Activated T-helper 1 cell treated with Interleukin-2 at 50 U/mL for 16 hours (primary cell): ENCODE data around the gene TP53BP1.

Source experiments
- DNase-seq: peaks from one replicate; pipeline ENCODE4 v3.0.0-alpha.2; 2020; ENCODE audit warnings: low read depth

TP53BP1 gene

DNA sequence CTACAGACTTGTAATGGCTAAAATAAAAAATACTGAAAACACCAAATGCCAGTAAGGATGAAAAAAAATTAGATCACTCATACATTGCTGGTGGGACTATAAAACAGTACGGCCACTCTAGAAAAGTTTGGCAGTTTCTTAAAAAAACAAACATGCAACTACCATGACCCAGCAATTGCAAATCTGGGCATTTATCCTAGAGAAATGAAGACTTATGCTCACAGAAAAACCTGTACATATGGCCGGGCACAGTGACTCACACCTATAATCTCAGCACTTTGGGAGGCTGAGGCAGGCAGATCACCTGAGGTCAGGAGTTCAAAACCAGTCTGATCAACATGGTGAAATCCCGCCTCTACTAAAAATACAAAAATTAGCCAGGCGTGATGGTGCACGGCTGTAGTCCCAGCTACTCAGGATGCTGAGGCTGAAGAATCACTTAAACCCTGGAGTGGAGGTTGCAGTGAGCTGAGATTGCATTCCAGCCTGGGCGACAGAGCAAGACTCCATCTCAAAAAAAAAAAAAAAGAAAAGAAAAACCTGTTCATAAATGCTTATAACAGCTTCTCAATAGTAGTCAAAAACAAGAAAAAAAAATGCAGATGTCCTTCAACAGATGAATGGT is 5.6 kb downstream of the TP53BP1 start:
- DNase-seq = no peak

DNA sequence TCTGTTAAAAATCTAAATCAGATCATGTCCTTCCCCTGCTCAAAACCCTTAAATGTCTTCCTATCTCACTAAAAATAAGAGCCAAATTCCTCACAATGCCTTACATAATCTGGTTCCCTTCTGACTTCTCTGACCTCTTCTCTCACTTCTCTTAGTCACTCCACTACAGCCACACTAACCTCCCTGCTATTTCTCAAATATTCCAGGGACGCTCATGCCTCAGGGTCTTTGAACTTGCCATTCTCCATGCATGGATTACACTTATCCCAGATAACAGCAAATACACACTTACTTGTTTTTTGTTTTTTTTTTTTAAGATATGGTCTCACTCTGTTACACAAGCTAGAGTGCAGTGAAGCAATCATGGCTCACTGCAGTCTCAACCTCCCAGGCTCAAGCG is 8.5 kb downstream of the TP53BP1 start:
- DNase-seq = no peak

- DNase-seq = no peak
Observed at GRCh38 chr15:43483297-43484128, 9.4 kb downstream of the TP53BP1 start.

DNA sequence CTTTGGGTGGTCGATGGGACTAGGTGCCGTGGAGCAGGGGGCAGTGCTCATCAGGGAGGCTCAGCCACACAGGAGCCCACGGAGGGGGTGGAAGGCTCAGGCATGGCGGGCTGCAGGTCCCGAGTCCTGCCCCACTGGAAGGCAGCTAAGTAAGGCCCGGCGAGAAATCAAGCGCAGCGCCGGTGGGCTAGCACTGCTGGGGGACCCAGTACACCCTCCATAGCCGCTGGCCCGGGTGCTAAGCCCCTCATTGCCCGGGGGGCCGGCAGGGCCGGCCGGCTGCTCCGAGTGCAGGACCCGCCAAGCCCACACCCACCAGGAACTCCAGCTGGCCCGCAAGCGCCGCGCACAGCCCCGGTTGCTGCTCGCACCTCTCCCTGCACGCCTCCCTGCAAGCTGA is 19.1 kb downstream of the TP53BP1 start:
- no peak for DNase-seq

DNA sequence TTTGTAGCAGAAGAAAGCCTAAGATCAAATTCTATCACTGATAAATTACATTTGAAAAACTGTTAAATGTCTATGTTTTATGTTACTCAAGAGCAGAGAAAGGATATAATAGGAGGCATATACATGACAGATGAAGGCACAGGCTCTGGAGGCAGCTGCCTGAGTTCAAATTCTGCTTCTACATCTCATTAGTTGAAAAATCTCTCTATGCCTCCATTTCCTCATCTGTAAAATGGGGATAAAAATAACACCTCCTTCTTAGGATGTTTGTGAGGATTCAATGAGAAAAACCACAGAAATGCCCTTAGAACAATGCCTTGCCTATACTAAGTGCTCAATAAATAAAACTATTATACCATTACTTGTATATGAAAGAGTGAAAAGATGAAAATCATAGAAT is 21.0 kb downstream of the TP53BP1 start:
- DNase-seq = no peak

GRCh38 chr15:43469867-43470266 is 23.1 kb downstream of the TP53BP1 start:
- DNase-seq = no peak

DNA sequence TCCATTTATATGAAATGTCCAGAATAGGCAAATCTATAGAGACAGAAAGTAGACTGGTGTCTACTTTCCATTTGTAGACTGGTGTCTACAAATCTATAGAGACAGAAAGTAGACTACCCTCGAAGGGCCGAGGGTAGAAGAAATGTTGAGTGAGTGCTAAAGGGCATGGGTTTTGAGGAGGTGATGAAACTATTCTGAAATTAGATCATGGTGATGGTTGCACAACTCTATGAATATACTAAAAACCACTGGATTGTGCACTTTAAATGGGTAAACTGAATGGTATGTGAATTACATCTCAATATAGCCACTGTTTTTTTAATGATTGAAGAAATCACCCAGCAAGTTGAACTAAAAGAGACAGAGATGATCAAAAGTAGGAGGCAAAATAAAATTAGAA is 27.9 kb downstream of the TP53BP1 start:
- no peak for DNase-seq

DNA sequence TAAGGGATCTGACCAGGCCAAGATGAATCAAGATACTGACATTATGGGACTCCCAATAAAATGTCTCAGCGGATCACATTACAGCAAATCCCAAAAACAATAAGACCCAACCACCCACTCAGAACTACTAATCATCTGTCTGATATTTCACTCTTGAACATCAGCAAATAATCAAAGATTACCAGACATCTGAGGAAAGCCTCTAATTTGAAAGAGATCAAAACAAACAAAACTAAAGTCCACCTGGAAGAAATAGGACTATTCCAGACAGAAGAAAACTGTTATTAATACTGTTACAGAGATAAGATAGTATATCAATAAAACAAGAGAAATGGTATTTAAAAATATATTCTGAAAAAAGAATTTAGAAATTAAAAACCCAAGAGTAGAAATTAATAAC is 29.0 kb downstream of the TP53BP1 start:
- no peak for DNase-seq

DNA sequence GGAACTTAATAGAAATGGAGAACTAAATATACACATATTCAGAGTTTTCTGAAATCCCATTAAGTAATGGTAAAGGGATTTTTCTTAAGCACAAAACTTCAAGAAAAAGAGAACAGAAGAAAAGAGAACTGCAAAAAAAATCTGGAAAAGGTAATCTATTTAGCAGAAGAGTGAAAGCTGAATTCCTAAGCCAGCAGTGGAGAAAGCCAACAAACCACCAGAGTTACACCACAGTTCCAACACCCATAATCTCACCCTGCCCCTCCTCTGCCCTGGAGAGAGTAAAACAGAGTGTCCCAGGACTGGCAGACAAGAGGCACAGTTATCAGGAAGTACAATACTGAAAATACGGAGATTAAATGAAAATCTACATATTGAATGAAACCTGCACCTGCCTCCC is 29.4 kb downstream of the TP53BP1 start:
- no peak for DNase-seq

GRCh38 chr15:43449981-43450380 is 43.0 kb downstream of the TP53BP1 start:
- no peak for DNase-seq

- no peak for DNase-seq
Observed at GRCh38 chr15:43446344-43446743, 46.6 kb downstream of the TP53BP1 start.

- no peak for DNase-seq
Observed at GRCh38 chr15:43441316-43441715, 51.6 kb downstream of the TP53BP1 start.

GRCh38 chr15:43440721-43441281 is 52.2 kb downstream of the TP53BP1 start:
- no peak for DNase-seq

DNA sequence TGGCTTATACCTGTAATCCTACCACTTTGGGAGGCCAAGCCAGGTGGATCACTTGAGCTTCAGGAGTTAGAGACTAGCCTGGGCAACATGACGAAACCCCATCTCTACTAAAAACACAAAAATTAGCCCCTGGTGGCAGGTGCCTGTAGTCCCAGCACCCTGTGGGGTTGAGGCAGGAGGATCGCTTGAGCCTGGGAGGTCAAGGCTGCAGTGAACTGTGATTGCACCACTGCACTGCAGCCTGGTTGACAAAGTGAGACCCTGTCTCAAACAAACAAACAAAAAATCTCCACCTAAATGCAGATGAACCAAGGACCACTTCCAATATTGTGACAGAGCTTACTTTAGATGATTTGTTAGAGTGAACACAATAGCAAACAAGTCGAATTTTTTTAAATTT is 53.7 kb downstream of the TP53BP1 start:
- DNase-seq = no peak

GRCh38 chr15:43436395-43436794 is 56.6 kb downstream of the TP53BP1 start:
- no peak for DNase-seq

DNA sequence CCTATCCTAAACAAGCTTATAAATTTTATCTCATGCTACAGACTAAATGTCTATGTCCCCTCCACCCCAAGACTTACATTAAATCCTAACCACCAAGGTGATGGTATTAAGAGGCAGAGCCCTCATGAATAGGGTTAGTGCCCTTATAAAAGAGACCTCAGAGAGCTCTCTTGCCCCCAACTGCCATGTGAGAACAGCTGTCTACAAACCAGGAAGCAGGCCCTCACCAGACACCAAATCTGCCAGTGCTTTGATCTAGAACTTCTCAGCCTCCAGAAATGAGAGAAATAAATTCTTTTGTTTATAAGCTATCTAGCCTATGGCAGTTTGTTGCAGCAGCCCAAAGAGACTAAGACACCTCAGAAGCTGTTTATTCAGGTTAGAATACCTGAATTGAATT is 58.5 kb downstream of the TP53BP1 start:
- DNase-seq = no peak

DNA sequence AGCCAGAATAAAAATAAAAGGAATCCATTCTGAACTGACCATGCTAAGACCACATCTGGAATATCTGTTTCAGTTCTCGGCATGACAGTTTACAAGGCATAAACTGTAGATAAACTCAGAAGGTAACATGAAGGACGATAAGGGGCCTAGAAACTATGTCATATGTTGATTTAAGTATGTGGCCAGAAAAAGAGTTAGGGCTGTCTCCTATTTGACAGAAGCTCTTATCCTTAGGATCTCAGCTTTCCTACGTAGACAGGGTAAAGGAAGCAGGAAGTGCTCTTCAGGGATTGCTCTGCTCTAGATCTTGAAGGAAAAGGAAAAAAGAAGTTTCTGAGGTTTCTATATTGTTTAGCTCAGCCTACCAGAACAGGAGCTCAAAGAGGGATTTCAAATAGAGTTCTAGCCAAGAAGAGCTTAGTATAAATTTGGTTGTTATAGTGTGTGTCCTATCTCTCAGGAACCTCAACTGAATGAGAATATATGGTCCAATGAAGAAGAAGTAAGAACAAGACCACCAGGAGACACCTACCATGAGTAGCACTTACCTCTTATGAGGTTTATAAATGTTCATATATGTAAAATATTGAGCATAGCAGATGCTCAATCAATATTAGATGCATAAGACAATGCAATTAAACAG is 59.2 kb downstream of the TP53BP1 start:
- no peak for DNase-seq

DNA sequence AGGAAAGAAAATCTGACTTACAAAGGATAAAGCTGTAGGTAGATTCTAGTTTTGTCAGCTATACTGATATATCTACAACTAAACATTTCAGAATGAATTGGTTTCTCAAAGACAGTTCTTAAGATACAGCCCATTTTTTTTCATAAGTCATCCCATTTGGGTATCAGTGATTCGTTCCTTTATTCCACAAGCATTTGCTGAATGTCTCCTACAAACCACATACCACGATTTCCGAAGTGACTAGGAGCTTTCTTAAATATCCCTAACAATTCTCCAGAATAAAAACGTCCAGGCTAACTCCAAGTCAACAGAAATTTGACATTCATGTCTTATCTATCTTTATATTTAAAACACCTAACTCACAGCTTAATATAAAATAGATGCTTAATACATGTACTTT is 59.8 kb downstream of the TP53BP1 start:
- no peak for DNase-seq

- DNase-seq = no peak
Observed at GRCh38 chr15:43429687-43430086, 63.3 kb downstream of the TP53BP1 start.

DNA sequence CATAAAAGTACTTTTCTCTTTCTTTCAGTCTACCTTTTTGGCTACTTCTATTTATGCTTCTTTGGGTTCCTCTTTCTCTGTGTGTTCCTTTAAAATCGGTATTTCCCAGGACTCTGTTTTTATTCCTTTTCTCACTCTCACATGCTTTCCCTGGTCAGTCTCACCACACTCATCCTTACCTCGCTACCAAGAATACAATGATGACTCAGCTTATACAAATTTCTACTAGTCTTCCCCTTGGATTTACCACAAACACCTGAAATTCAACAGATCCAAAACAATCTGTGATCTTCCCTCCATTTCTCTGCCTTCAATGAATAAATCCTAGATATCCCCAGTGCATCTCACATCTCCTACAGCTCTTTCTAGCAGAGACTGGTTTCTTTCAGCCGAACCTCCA is 69.2 kb downstream of the TP53BP1 start:
- DNase-seq = no peak

GRCh38 chr15:43420876-43421275 is 72.1 kb downstream of the TP53BP1 start:
- no peak for DNase-seq

- DNase-seq = no peak
Observed at GRCh38 chr15:43420435-43420834, 72.5 kb downstream of the TP53BP1 start.

- no peak for DNase-seq
Observed at GRCh38 chr15:43414196-43414595, 78.8 kb downstream of the TP53BP1 start.
